DND-41 (cell line): ENCODE measurements around the gene CD24.

Experiments used
- ATAC-seq: fragments of 200-7000 bp; cut with Tn5 transposase; 3 replicates; pipeline ENCODE4 v1.9.1; 2021; ENCODE audit warnings: low read depth; ENCODE audit not compliant: insufficient read depth
- DNase-seq: peaks from one replicate; pipeline ENCODE4 v3.0.0-alpha.2; 2020
- H2AFZ ChIP-seq: 2 replicates; pipeline ENCODE4 v1.6.0; 2012; ENCODE audit warnings: low read depth, low read length
- H3K27ac ChIP-seq: 2 replicates; pipeline ENCODE4 v1.5.1; 2012; ENCODE audit warnings: low read length, inconsistent platforms
- H3K27me3 ChIP-seq: fragments of 200-600 bp; sonication (generic); 2 replicates; pipeline ENCODE4 v1.6.0; 2012; ENCODE audit warnings: low read length, mild to moderate bottlenecking, inconsistent platforms; ENCODE audit not compliant: insufficient read depth, poor library complexity
- H3K36me3 ChIP-seq: 2 replicates; pipeline ENCODE4 v1.5.1; 2012; ENCODE audit warnings: low read length, inconsistent platforms; ENCODE audit not compliant: insufficient read depth
- H3K4me1 ChIP-seq: 2 replicates; pipeline ENCODE4 v1.5.1; 2012; ENCODE audit warnings: mild to moderate bottlenecking, low read length; ENCODE audit not compliant: insufficient read depth
- H3K4me2 ChIP-seq: 2 replicates; pipeline ENCODE4 v1.6.0; 2012; ENCODE audit warnings: mild to moderate bottlenecking, moderate library complexity, low read length, inconsistent platforms; ENCODE audit not compliant: insufficient read depth
- H3K4me3 ChIP-seq, 2 experiments: fragments of 200-600 bp in 1 of 2; shearing (Covaris generic) in 1 of 2; 2 replicates each; pipeline ENCODE4 v1.5.1; 2012 to 2016; ENCODE audit warnings: inconsistent platforms in 2 of 2, low read length in 2 of 2, mild to moderate bottlenecking in 2 of 2, low read depth in 1 of 2, moderate library complexity in 1 of 2
- H3K79me2 ChIP-seq: 2 replicates; pipeline ENCODE4 v1.6.0; 2012; ENCODE audit warnings: low read length, inconsistent platforms; ENCODE audit not compliant: insufficient read depth
- H3K9ac ChIP-seq: 2 replicates; pipeline ENCODE4 v1.6.0; 2012; ENCODE audit warnings: low read depth, mild to moderate bottlenecking, inconsistent platforms, low read length, moderate library complexity
- H3K9me3 ChIP-seq: 2 replicates; pipeline ENCODE4 v1.5.1; 2012; ENCODE audit warnings: low read length, moderate library complexity, mild to moderate bottlenecking, inconsistent platforms; ENCODE audit not compliant: insufficient read depth, severe bottlenecking
- H4K20me1 ChIP-seq: 2 replicates; pipeline ENCODE4 v1.6.0; 2012; ENCODE audit warnings: low read length; ENCODE audit not compliant: insufficient read depth
- CTCF ChIP-seq: IDR thresholded peaks from 2 replicates; pipeline ENCODE4 v1.5.1; 2012; ENCODE audit warnings: borderline replicate concordance, low read length, moderate library complexity, mild to moderate bottlenecking; ENCODE audit not compliant: poor library complexity, severe bottlenecking; ENCODE audit errors: extremely low read depth
- EZH2 ChIP-seq: IDR thresholded peaks from 3 replicates; pipeline ENCODE4 v1.6.1; 2012; ENCODE audit warnings: borderline replicate concordance, low read depth, mild to moderate bottlenecking, moderate library complexity, low read length, inconsistent platforms; ENCODE audit not compliant: severe bottlenecking

The CD24 gene

GRCh38 chr6:106964954-106965353, 9.6 kb downstream of the CD24 start:
- Histone ChIP-seq H3K4me2 (no peak overlapping the region), H3K27ac (no peak overlapping the region), H3K4me3 (no peak overlapping the region), H3K36me3 (no peaks in the 10 kb centered on the region), H2AFZ (no peak overlapping the region), H3K9ac (no peak overlapping the region), H3K4me1 (no peaks in the 10 kb centered on the region), H3K9me3 (no peaks in the 10 kb centered on the region), H3K79me2 (no peaks in the 10 kb centered on the region), H3K27me3 (no peaks in the 10 kb centered on the region), H4K20me1 (no peaks in the 10 kb centered on the region)
- ATAC-seq = no peak
- TF ChIP-seq CTCF (no peak), EZH2 (no peak)
- DNase-seq = no peak

- Histone ChIP-seq H3K9me3 (no peaks in the 10 kb centered on the region), H3K27me3 (no peaks in the 10 kb centered on the region), H2AFZ (no peak overlapping the region), H3K9ac (no peak overlapping the region), H3K4me2 (no peak overlapping the region), H4K20me1 (no peaks in the 10 kb centered on the region), H3K4me3 (no peak overlapping the region), H3K4me1 (no peaks in the 10 kb centered on the region), H3K27ac (no peak overlapping the region), H3K79me2 (no peaks in the 10 kb centered on the region), H3K36me3 (no peaks in the 10 kb centered on the region)
- DNase-seq = no peak
- TF ChIP-seq EZH2 (no peak), CTCF (no peak)
- ATAC-seq = no peak
Observed at GRCh38 chr6:106964099-106964498, 10.4 kb downstream of the CD24 start.

GRCh38 chr6:106963544-106963943, 11.0 kb downstream of the CD24 start:
- no peak overlapping the region for H2AFZ ChIP-seq

More at GRCh38 chr6:106963544-106963943, 11.0 kb downstream of the CD24 start:
- Histone ChIP-seq H3K4me3 (no peak overlapping the region), H3K36me3 (no peaks in the 10 kb centered on the region), H3K27ac (no peak overlapping the region), H3K9ac (no peak overlapping the region), H3K4me2 (no peak overlapping the region), H3K9me3 (no peaks in the 10 kb centered on the region), H3K27me3 (no peaks in the 10 kb centered on the region), H4K20me1 (no peaks in the 10 kb centered on the region), H3K79me2 (no peaks in the 10 kb centered on the region), H3K4me1 (no peaks in the 10 kb centered on the region)
- DNase-seq = no peak
- TF ChIP-seq CTCF (no peak), EZH2 (no peak)
- no peak for ATAC-seq
